Measurements from ENCODE around the gene SNCG. TPM values are rescaled to one million over a fixed set of nuclear protein-coding genes. Genes with fewer than 3 reads are reported as not detected.
"Not testable (repeated sequence)": the region's sequence is repeated elsewhere in the genome, so short reads cannot be mapped to it uniquely, and the experiment has no call there.

Gene SNCG
- total and polyA plus RNA-seq, 4 experiments from 2014 or later = not detected

- Histone ChIP-seq H3K4me3 (ENCODE audit: low read length in 2 of 2) (no peak overlapping the region), H3K27ac (ENCODE audit: low read depth, low read length) (no peak overlapping the region), H3K4me1 (ENCODE audit: insufficient read depth, low read length) (no peaks in the 10 kb centered on the region), H3K9me3 (ENCODE audit: control insufficient read depth in 1 of 2, low read length in 2 of 2) (no peaks in the 10 kb centered on the region), H3K36me3 (ENCODE audit: insufficient read depth, low read length) (no peaks in the 10 kb centered on the region), H3K27me3 (ENCODE audit: insufficient read depth, low read length) (peaks cover 6% of the 10 kb centered on the region)
- Mint-ChIP-seq H3K4me1 (no peaks in the 10 kb centered on the region), H3K36me3 (no peaks in the 10 kb centered on the region), H3K9me3 (peaks cover 0 to 2% (median 0%) of the 10 kb centered on the region in 8 donors), H3K27me3 (peaks cover 7 to 17% of the 10 kb centered on the region in 2 donors), H3K27ac (no peak overlapping the region), H3K4me3 (no peak overlapping the region)
- intact Hi-C loops (cut with micrococcal nuclease) = no loop called here
- DNase-seq = no peak
- POLR2A ChIA-PET (ENCODE audit: partially characterized antibody) = no interaction called here
- CTCF ChIA-PET (ENCODE audit: partially characterized antibody) = no interaction called here
These were observed 34.1 kb downstream of the SNCG start for GRCh38 chr10:86992456-86992855.

- Mint-ChIP-seq H3K4me3 (no peak overlapping the region), H3K27me3 (peaks cover 7 to 17% of the 10 kb centered on the region in 2 donors), H3K27ac (no peak overlapping the region), H3K4me1 (no peaks in the 10 kb centered on the region), H3K9me3 (peaks cover 0 to 2% (median 0%) of the 10 kb centered on the region in 8 donors), H3K36me3 (no peaks in the 10 kb centered on the region)
- H3K27ac ChIP-seq (ENCODE audit: low read depth, low read length) = no peak overlapping the region
- no peak overlapping the region for H3K4me3 ChIP-seq (ENCODE audit: low read length in 2 of 2)
- no peaks in the 10 kb centered on the region for H3K36me3 ChIP-seq (ENCODE audit: insufficient read depth, low read length)
- ChIA-PET POLR2A (ENCODE audit: partially characterized antibody) (no interaction called here), CTCF (ENCODE audit: partially characterized antibody) (no interaction called here)
- intact Hi-C loops (cut with micrococcal nuclease) = no loop called here
- no peaks in the 10 kb centered on the region for H3K9me3 ChIP-seq (ENCODE audit: control insufficient read depth in 1 of 2, low read length in 2 of 2)
- no peaks in the 10 kb centered on the region for H3K4me1 ChIP-seq (ENCODE audit: insufficient read depth, low read length)
- H3K27me3 ChIP-seq (ENCODE audit: insufficient read depth, low read length) = peaks cover 6% of the 10 kb centered on the region
- no peak for DNase-seq
These were observed 34.5 kb downstream of the SNCG start for GRCh38 chr10:86992929-86993328.

GRCh38 chr10:86999802-87000403, 41.5 kb downstream of the SNCG start:
- H3K36me3 ChIP-seq (ENCODE audit: insufficient read depth, low read length); H3K4me3 ChIP-seq (ENCODE audit: low read length in 2 of 2); H3K4me1 ChIP-seq (ENCODE audit: insufficient read depth, low read length); H3K27me3 Mint-ChIP-seq; H3K4me1 Mint-ChIP-seq; CTCF ChIA-PET (ENCODE audit: partially characterized antibody); H3K4me3 Mint-ChIP-seq; H3K27me3 ChIP-seq (ENCODE audit: insufficient read depth, low read length); H3K9me3 Mint-ChIP-seq; H3K36me3 Mint-ChIP-seq; DNase-seq; H3K27ac ChIP-seq (ENCODE audit: low read depth, low read length); H3K27ac Mint-ChIP-seq; intact Hi-C loops (cut with micrococcal nuclease); H3K9me3 ChIP-seq (ENCODE audit: control insufficient read depth in 1 of 2, low read length in 2 of 2); POLR2A ChIA-PET (ENCODE audit: partially characterized antibody): not testable (repeated sequence)

- Histone ChIP-seq H3K9me3 (ENCODE audit: control insufficient read depth in 1 of 2, low read length in 2 of 2) (no peaks in the 10 kb centered on the region), H3K27me3 (ENCODE audit: insufficient read depth, low read length) (no peaks in the 10 kb centered on the region), H3K36me3 (ENCODE audit: insufficient read depth, low read length) (no peaks in the 10 kb centered on the region), H3K27ac (ENCODE audit: low read depth, low read length) (no peak overlapping the region), H3K4me3 (ENCODE audit: low read length in 2 of 2) (no peak overlapping the region), H3K4me1 (ENCODE audit: insufficient read depth, low read length) (no peaks in the 10 kb centered on the region)
- H3K27me3 Mint-ChIP-seq = no peaks in the 10 kb centered on the region
- H3K4me3 Mint-ChIP-seq = no peak overlapping the region
- no peaks in the 10 kb centered on the region for H3K4me1 Mint-ChIP-seq
- H3K9me3 Mint-ChIP-seq = no peaks in the 10 kb centered on the region
- CTCF ChIA-PET (ENCODE audit: partially characterized antibody) = no interaction called here
- no peak for DNase-seq
- intact Hi-C loops (cut with micrococcal nuclease) = no loop called here
- POLR2A ChIA-PET (ENCODE audit: partially characterized antibody) = no interaction called here
- no peaks in the 10 kb centered on the region for H3K36me3 Mint-ChIP-seq
- H3K27ac Mint-ChIP-seq = no peak overlapping the region
These were observed 42.1 kb downstream of the SNCG start for GRCh38 chr10:87000491-87000890.

- H3K9me3 ChIP-seq (ENCODE audit: control insufficient read depth in 1 of 2, low read length in 2 of 2); intact Hi-C loops (cut with micrococcal nuclease); H3K4me3 ChIP-seq (ENCODE audit: low read length in 2 of 2); DNase-seq; H3K27me3 ChIP-seq (ENCODE audit: insufficient read depth, low read length); H3K9me3 Mint-ChIP-seq; H3K27me3 Mint-ChIP-seq; H3K36me3 Mint-ChIP-seq; H3K27ac ChIP-seq (ENCODE audit: low read depth, low read length); POLR2A ChIA-PET (ENCODE audit: partially characterized antibody); H3K4me3 Mint-ChIP-seq; H3K4me1 ChIP-seq (ENCODE audit: insufficient read depth, low read length); H3K4me1 Mint-ChIP-seq; CTCF ChIA-PET (ENCODE audit: partially characterized antibody); H3K36me3 ChIP-seq (ENCODE audit: insufficient read depth, low read length): not testable (repeated sequence)
- peak overlapping the region in 1 of 7 donors; percentile 23 for H3K27ac Mint-ChIP-seq
These were observed 48.7 kb downstream of the SNCG start for GRCh38 chr10:87007124-87007523.

- H3K4me1 Mint-ChIP-seq; H3K36me3 Mint-ChIP-seq; H3K4me3 ChIP-seq (ENCODE audit: low read length in 2 of 2); H3K36me3 ChIP-seq (ENCODE audit: insufficient read depth, low read length); H3K4me1 ChIP-seq (ENCODE audit: insufficient read depth, low read length); POLR2A ChIA-PET (ENCODE audit: partially characterized antibody); H3K9me3 ChIP-seq (ENCODE audit: control insufficient read depth in 1 of 2, low read length in 2 of 2); H3K4me3 Mint-ChIP-seq; DNase-seq; H3K9me3 Mint-ChIP-seq; H3K27ac Mint-ChIP-seq; H3K27me3 ChIP-seq (ENCODE audit: insufficient read depth, low read length); H3K27me3 Mint-ChIP-seq; CTCF ChIA-PET (ENCODE audit: partially characterized antibody); intact Hi-C loops (cut with micrococcal nuclease); H3K27ac ChIP-seq (ENCODE audit: low read depth, low read length): not testable (repeated sequence)
These were observed 49.3 kb downstream of the SNCG start for GRCh38 chr10:87007674-87008073.

GRCh38 chr10:87008303-87008702, 49.9 kb downstream of the SNCG start:
- H3K36me3 Mint-ChIP-seq; H3K9me3 Mint-ChIP-seq; H3K4me1 Mint-ChIP-seq; H3K4me3 ChIP-seq (ENCODE audit: low read length in 2 of 2); H3K4me1 ChIP-seq (ENCODE audit: insufficient read depth, low read length); H3K27ac ChIP-seq (ENCODE audit: low read depth, low read length); H3K27ac Mint-ChIP-seq; CTCF ChIA-PET (ENCODE audit: partially characterized antibody); H3K27me3 ChIP-seq (ENCODE audit: insufficient read depth, low read length); H3K4me3 Mint-ChIP-seq; H3K36me3 ChIP-seq (ENCODE audit: insufficient read depth, low read length); H3K9me3 ChIP-seq (ENCODE audit: control insufficient read depth in 1 of 2, low read length in 2 of 2); H3K27me3 Mint-ChIP-seq; DNase-seq; POLR2A ChIA-PET (ENCODE audit: partially characterized antibody); intact Hi-C loops (cut with micrococcal nuclease): not testable (repeated sequence)

GRCh38 chr10:87009134-87009696, 50.8 kb downstream of the SNCG start:
- H3K27me3 ChIP-seq (ENCODE audit: insufficient read depth, low read length); H3K36me3 Mint-ChIP-seq; H3K9me3 Mint-ChIP-seq; H3K27me3 Mint-ChIP-seq; H3K27ac Mint-ChIP-seq; H3K4me3 Mint-ChIP-seq; DNase-seq; H3K4me3 ChIP-seq (ENCODE audit: low read length in 2 of 2); H3K4me1 Mint-ChIP-seq; H3K4me1 ChIP-seq (ENCODE audit: insufficient read depth, low read length); intact Hi-C loops (cut with micrococcal nuclease); H3K36me3 ChIP-seq (ENCODE audit: insufficient read depth, low read length); POLR2A ChIA-PET (ENCODE audit: partially characterized antibody); H3K9me3 ChIP-seq (ENCODE audit: control insufficient read depth in 1 of 2, low read length in 2 of 2); CTCF ChIA-PET (ENCODE audit: partially characterized antibody); H3K27ac ChIP-seq (ENCODE audit: low read depth, low read length): not testable (repeated sequence)
